Islet of Langerhans (tissue), 1 donor: ENCODE measurements around the gene HAUS8.
"Not testable (repeated sequence)": the region's sequence is repeated elsewhere in the genome, so short reads cannot be mapped to it uniquely, and the experiment has no call there.

Experiments
- FAIRE-seq: peaks from one replicate; lab custom pipeline; 2011; peaks lifted over from hg19 to GRCh38; lab: Jason Lieb, UNC

HAUS8 gene

GRCh38 chr19:17031741-17032140 is 43.5 kb downstream of the HAUS8 start:
- no peak for FAIRE-seq

- no peak for FAIRE-seq
Measured at GRCh38 chr19:17027535-17027975, 47.7 kb downstream of the HAUS8 start.

- no peak for FAIRE-seq
Measured at GRCh38 chr19:17026706-17027534, 48.3 kb downstream of the HAUS8 start, which contains the start of gene CPAMD8. TSS of gene CPAMD8 (minus strand) at chr19:17026810. CDS start at chr19:17026642, 168 bp downstream.

DNA sequence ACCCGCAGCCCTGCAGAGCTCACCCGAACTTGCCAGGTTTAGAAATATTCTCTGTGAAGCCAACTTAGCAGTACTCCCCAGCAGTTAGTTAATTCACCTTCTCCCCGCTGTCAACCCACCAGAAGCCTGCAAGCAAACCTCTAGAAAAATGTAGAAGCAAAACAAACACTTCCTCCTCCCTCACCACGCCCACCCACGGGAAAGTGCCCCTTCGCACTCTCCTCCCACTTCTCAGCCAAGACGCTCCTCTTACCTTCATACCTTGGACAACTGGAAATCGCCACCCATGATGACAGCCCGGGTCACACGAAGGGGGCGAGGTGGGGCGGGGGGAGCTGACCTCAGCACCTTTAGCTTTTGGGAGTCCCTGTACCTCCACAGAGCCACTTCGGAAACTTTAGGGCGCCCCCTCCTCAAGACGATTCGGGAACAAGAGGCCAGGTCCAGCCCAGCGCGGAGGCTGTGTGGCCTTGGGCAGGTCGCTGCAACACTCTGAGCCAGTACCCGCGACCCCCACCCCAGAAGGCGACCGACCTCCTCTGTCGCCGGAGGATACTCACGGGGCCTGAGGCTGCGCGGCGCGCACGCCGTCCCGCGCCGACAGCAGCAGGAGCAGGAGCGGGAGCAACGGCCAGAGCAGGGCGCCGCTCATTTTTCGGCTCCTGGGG is 49.1 kb downstream of the HAUS8 start:
- no peak for FAIRE-seq

GRCh38 chr19:17025361-17025760 is 49.9 kb downstream of the HAUS8 start:
- no peak for FAIRE-seq

- FAIRE-seq: not testable (repeated sequence)
Measured at GRCh38 chr19:17024941-17025340, 50.3 kb downstream of the HAUS8 start.

- FAIRE-seq: no peak
Measured at GRCh38 chr19:17023805-17024204, 51.4 kb downstream of the HAUS8 start.

GRCh38 chr19:17022738-17023137 is 52.5 kb downstream of the HAUS8 start:
- FAIRE-seq: no peak

- FAIRE-seq: no peak
Measured at GRCh38 chr19:17021793-17022590, 53.3 kb downstream of the HAUS8 start.

DNA sequence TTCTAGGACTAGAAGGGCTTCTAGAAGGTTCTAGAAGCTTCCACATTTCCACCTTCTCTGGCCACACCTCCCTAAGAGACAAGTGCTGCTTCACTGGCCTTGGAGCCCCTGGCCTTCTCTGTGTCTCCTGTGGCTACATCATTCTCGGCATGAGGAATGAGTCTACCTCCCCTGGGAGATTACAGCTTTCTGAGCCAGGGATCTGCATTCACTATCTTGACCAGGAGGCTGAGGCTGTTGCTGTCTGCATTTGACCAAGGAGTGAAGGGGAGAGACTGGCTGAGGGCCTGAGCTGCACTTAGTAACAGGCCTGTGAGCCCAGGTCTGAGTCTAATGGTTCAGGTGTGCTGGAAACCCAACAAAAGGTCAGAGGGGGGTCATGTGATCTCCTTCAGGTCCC is 53.9 kb downstream of the HAUS8 start:
- no peak for FAIRE-seq

GRCh38 chr19:17020823-17021222 is 54.4 kb downstream of the HAUS8 start:
- FAIRE-seq: no peak

GRCh38 chr19:17020385-17020784 is 54.9 kb downstream of the HAUS8 start:
- no peak for FAIRE-seq

GRCh38 chr19:17014212-17014861 is 60.9 kb downstream of the HAUS8 start:
- FAIRE-seq: not testable (repeated sequence)

- FAIRE-seq: no peak
Measured at GRCh38 chr19:17011485-17011884, 63.8 kb downstream of the HAUS8 start.

GRCh38 chr19:17006579-17006978 is 68.7 kb downstream of the HAUS8 start:
- no peak for FAIRE-seq

- no peak for FAIRE-seq
Measured at GRCh38 chr19:17005000-17005399, 70.3 kb downstream of the HAUS8 start.

DNA sequence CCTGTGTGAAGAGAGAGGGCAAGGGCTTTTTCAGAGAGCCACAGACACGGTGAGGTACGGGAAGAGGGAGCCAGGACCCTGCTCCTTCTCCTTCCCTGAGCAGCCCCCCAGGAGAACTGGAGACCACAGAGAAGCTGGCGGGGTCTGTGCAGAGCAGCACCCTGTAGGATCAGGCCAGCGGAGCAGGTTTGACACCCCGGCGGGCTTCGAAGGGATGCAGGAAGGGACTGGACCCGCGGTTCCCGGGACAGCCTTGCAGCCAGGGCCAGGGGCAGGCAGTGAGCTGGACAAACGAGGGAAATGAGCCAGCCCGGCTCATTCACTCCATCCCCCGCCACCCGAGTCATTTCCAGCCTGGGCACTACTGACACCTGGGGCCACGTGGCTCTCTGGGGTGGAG is 70.9 kb downstream of the HAUS8 start:
- FAIRE-seq: no peak

DNA sequence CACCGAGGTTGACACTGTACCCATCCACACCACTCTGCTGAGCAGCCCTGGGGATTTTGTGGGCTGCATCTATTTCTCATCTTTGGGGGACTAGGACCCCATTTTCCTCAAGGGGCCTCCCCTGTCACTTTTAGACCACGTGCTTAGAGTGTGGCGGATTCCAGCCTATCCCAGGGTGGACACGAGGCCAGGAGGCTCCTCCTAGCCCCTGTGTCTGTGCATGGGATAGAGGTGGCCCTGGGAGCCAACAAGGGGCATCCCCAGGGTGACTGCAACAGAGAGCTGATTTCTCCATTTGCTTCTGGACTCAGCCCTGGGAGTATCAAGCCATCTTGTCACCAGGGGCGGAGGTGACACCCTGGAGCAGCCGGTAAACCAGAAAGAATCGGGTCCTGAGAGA is 72.8 kb downstream of the HAUS8 start:
- no peak for FAIRE-seq

DNA sequence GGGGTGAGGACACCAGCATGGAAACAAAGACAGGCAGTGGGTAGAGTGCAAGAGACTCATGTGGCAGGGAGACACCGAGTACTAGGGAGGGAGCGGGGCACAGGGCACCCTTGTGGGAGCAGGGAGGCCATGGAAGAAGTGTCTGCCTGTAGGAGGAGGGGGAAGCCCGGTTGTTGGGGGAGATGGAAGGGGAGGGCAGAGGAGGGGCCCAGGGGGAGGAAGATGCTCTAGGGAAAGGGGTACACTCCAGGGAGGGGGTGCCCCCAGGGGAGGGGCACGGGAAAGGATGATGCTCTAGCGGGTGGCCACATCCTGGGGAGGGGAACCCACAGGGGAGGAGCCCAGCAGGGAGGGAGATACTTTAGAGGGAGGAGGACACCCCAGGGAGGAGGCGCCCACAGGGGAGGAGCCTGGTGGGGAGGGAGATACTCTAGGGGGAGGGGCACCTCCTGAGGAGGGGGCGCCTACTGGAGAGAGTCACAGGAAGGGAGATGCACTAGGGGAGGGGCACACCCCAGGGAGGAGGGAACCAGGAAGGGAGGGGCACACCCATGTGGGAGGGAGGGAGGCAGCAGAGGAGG is 73.6 kb downstream of the HAUS8 start:
- no peak for FAIRE-seq
